HFF-Myc (cell line): ENCODE data around the gene NAP1L4.

ENCODE experiments used
- DNase-seq: peaks from one replicate; pipeline ENCODE4 v3.0.0-alpha.2; 2011; ENCODE audit warnings: low read depth; ENCODE audit errors: extremely low read depth
- H3K4me3 ChIP-seq: replicated peaks from 2 replicates; pipeline ENCODE4 v1.5.1; 2011; ENCODE audit warnings: low read depth, mild to moderate bottlenecking, control low read depth, low read length
- TF ChIP-seq, protein P1 (sequence below): IDR thresholded peaks from 2 replicates; pipeline ENCODE4 v1.5.1; 2012; ENCODE audit warnings: mild to moderate bottlenecking, low read depth, low read length, control low read depth; ENCODE audit errors: missing control alignments

Gene NAP1L4, protein sequence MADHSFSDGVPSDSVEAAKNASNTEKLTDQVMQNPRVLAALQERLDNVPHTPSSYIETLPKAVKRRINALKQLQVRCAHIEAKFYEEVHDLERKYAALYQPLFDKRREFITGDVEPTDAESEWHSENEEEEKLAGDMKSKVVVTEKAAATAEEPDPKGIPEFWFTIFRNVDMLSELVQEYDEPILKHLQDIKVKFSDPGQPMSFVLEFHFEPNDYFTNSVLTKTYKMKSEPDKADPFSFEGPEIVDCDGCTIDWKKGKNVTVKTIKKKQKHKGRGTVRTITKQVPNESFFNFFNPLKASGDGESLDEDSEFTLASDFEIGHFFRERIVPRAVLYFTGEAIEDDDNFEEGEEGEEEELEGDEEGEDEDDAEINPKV

DNA sequence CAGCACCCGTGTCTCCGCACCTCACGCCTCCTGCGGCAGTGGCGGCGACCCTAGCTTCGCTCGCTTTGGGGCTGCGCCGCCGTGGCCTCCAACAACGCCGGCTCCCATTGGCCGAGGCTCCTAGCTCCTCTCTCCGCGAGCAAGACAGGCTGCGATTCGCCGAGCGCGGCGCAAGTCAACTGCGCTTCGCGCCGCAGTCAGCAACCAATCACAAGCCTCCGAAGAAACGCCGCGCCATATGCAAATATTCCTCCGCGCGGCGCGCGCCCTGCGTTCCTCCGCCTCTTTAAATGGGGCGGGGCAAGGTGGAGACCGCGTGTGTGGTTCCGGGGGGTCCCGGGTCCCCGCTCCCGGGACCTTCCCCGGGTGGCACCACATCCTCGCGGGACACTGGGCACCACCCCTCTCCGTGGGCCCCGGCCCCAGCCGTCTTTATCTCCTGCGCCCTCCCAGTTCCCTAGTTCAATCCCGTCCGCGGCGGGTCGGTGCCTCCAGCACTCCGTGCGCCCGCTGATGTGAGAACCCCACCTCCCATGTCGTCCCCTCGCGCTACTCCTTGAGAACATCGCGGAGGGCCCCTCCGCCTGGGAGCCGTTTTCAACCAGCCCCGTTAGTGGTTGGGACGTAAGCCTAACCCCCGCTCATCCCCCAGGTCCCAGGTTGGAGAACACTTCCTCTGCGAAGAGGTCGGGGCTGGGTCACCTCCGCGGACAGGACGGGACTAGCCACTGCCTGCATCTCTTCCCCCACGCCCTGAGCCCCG lies at the start of gene NAP1L4:
Gene NAP1L4, minus strand, starts transcription at position 96 of the 763 bp plus-strand sequence. CDS start 13,109 bp downstream, outside the sequence.
- H3K4me3 ChIP-seq, result peak within 1 kb of the TSS; percentile 90
- TF ChIP-seq, protein P1, sequence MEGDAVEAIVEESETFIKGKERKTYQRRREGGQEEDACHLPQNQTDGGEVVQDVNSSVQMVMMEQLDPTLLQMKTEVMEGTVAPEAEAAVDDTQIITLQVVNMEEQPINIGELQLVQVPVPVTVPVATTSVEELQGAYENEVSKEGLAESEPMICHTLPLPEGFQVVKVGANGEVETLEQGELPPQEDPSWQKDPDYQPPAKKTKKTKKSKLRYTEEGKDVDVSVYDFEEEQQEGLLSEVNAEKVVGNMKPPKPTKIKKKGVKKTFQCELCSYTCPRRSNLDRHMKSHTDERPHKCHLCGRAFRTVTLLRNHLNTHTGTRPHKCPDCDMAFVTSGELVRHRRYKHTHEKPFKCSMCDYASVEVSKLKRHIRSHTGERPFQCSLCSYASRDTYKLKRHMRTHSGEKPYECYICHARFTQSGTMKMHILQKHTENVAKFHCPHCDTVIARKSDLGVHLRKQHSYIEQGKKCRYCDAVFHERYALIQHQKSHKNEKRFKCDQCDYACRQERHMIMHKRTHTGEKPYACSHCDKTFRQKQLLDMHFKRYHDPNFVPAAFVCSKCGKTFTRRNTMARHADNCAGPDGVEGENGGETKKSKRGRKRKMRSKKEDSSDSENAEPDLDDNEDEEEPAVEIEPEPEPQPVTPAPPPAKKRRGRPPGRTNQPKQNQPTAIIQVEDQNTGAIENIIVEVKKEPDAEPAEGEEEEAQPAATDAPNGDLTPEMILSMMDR, result no peak
- peak; percentile 91 for DNase-seq

DNA sequence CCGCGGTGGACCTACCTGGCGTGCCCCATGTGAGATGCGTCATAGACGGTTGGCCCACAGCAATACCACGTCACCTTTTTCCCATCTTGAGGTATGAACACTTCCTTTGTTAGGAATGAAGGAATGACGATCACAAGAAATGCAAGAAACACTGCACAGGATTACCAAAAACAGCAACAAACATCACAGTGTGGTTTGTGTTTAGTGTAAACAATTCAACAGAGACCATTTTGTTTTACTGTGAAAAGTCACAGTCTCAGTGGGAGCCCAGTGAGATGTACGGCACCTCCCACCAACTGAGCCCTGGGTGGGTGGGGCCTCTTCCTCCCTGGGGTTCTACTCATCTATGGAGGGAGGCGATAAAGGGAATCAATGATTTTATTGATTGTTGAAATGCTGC lies 48.8 kb upstream of the NAP1L4 start:
- H3K4me3 ChIP-seq, result no peak overlapping the region
- TF ChIP-seq, protein P1, result no peak
- no peak for DNase-seq

DNA sequence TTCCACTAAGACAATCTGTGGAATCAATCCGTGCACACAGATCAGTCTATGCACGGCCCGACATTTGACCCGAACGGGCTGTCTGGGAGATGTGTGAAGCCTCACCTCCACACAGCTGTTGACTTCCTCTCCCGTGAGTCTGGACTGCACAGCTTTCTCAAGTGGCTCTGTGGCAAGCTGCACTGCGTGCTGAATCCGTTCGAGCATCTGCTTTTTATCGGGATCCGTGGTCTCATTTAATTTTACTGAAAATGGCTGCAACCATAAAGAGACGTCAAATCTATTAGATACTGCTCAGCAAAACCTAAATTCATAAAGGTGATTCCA lies 45.8 kb upstream of the NAP1L4 start:
- TF ChIP-seq, protein P1, result no peak
- no peak overlapping the region for H3K4me3 ChIP-seq
- no peak for DNase-seq

DNA sequence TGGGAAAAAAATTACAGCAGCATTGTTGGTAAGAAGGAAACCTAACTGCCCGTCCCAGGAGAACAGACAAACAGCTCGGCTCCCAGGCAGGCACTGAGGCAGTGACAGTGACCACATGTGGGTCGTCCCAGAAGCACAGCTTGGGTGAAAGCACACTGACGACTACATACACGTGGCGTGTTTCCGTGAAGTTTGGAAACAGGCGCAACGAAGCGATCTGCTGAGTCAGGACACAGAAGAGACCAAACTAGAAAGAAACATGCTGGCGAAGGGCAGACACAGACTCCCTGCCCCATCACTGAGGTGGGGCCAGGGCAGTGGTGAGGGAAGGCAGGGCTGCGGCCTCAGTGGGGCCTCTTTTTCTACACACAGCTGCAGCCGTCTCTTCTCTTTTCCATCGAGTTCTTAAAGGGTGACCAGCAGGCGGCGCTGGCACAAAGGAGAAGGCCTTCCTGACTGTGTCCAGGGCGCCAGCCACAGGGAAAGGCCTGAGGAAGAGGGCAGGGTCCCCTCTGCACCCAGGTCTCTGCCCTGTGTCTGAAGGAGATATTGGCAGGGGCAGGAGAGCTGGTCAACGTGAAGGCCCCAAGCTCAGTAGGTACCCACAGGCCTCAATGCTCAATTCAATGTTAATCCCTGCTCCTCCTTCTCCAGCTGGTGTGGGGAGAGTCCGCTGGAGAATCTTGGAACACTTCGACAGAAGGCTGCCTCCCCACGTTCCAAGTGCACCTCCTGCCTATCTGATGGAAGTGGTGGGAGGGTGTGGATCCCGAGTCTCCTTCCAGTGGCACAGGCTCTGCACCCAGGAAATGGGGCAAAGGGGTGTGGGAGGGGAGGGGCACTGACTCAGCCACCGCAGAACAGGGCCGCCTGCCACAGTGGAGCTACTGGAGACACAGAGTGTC lies 45.2 kb upstream of the NAP1L4 start:
- TF ChIP-seq, protein P1, result peak; percentile 79
- no peak for DNase-seq
- H3K4me3 ChIP-seq, result no peak overlapping the region

DNA sequence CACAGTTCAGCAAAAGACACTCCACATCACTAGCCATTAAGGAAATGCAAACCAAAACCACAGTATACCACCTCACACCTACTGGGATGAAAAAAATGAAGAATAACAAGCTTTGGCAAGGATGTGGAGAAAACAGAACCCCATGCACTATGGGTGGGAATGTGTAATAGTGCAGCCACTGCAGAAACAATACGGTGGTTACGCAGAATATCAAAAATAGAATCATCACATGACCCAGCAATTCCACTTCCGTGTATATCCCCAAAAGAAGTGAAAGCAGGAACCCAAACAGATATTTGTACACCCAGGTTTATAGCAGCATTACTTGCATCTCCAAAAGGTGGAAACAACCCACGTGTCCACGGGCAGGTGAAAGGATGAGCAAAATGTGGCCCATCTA lies 44.3 kb upstream of the NAP1L4 start:
- H3K4me3 ChIP-seq, result no peak overlapping the region
- TF ChIP-seq, protein P1, result no peak
- DNase-seq, result no peak

DNA sequence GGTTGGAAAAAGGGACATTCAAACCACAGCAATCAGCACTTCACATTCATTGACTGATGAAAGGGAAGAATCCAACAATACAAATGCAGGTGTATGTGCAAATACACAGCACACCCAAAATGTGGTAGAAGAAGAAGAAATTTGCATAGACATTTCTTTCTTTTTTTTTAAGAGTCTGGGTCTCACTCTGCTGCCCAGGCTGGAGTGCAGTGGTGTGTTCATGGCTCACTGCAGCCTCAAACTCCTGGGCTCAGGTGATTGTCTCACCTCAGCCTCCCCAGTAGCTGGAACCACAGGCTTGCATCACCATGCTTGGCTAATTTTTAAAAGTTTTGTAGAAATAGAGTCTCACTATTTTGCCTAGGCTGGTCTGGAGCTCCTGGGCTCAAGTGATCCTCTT lies 43.2 kb upstream of the NAP1L4 start:
- TF ChIP-seq, protein P1, result no peak
- H3K4me3 ChIP-seq, result no peak overlapping the region
- DNase-seq, result no peak
